BLaER1 treated with 17β-estradiol and CSF1 and Interleukin-3, amounts not matched to agents 10 nM and 100 nM (cell line): ENCODE measurements around the gene LARGE2.

Experiments used
- H3K27ac ChIP-seq, 11 experiments: shearing (Covaris generic); formaldehyde crosslinking; 2 replicates each; pipeline ENCODE4 v1.8.1; 2022
- H3K27me3 ChIP-seq, 11 experiments: shearing (Covaris generic); formaldehyde crosslinking; 2 replicates each; pipeline ENCODE4 v1.8.1; 2022
- H3K36me3 ChIP-seq, 11 experiments: shearing (Covaris generic); formaldehyde crosslinking; 2 replicates each; pipeline ENCODE4 v1.8.1; 2022
- H3K4me1 ChIP-seq, 10 experiments: shearing (Covaris generic); formaldehyde crosslinking; 2 replicates each; pipeline ENCODE4 v1.8.1; 2022
- H3K4me2 ChIP-seq, 11 experiments: shearing (Covaris generic); formaldehyde crosslinking; 2 replicates each; pipeline ENCODE4 v1.8.1; 2022
- H3K4me3 ChIP-seq, 10 experiments: shearing (Covaris generic); formaldehyde crosslinking; 2 replicates each; pipeline ENCODE4 v1.8.1; 2022
- H3K9ac ChIP-seq, 11 experiments: shearing (Covaris generic); formaldehyde crosslinking; 2 replicates each; pipeline ENCODE4 v1.8.1; 2022
- H3K9me3 ChIP-seq, 11 experiments: shearing (Covaris generic); formaldehyde crosslinking; replicated peaks in 1 of 11; 2 replicates each; pipeline ENCODE4 v1.8.1; 2022
- H4K20me1 ChIP-seq, 11 experiments: shearing (Covaris generic); formaldehyde crosslinking; 2 replicates each; pipeline ENCODE4 v1.8.1; 2022
- Cebpa-rat ChIP-seq, 11 experiments: shearing (Covaris generic); IDR thresholded peaks; 2 replicates each; pipeline ENCODE4 v1.8.1; 2022

Gene LARGE2

DNA sequence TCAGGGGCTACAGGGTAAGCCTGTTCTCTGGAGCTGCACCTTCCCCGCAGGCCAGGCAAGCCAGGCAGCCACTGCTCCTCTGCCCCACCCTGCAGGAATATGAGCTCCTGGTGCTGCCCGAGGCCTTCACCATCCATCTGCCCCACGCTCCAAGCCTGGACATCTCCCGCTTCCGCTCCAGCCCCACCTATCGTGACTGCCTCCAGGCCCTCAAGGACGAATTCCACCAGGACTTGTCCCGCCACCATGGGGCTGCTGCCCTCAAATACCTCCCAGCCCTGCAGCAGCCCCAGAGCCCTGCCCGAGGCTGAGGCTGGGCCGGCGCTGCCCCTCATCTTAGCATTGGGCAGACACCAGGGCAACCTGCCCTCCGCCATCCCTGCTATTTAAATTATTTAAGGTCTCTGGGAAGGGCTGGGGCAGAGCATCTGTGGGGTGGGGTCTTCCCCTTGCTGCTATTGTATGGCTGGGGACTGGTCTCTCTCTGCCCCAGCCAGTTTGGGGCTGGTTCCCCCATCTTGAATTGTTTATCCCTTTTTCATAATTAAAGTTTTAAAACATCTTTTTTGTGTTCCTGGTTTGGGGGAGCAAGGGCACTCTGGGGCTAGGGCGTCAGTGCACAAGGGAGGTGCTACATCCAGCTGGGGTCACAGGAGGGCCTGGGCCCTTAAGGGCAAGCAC, 6.2 kb downstream of the LARGE2 start:
- Histone ChIP-seq H3K9ac (peak overlapping the region in 7 of 11 experiments; percentile 14 to 76 (median 66); a peak in 9 of 22 replicates), H3K27ac (peak overlapping the region in 8 of 11 experiments; percentile 76 to 88 (median 82); a peak in 14 of 22 replicates), H4K20me1 (peaks cover 0 to 51% (median 12%) of the 10 kb centered on the region in 11 experiments; a peak in 16 of 22 replicates)

DNA sequence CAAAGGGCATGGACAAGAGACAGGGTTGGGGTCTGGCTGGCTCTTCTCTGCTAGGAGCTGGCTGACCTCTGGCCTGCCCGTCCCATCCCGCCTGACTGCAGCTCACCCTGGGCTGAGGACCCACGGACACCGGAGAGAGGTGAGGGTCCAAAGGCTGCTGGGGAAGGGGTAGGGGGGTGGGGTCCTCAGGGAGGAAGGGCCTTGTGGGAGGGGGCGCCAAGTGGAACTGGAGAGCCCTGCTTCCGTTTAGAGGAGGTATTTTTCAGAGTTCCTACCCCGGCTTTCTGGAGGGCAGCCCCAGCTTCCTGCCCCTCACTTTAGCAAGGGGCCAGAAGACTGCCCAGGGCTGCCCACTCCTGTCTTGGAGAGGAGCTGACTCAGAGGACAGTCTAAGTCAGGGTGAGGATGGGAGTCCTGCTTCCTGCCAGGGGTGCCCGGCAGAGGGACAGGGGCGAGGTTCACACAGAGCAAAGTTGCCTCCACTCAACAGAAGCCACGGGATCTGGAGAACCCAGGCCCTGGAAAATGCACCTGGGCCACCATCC, 7.1 kb downstream of the LARGE2 start:
- no peak for TF ChIP-seq Cebpa-rat (IDR thresholded peaks at IDR 0.05)
- Histone ChIP-seq H3K27me3 (peaks cover 0 to 21% (median 7%) of the 10 kb centered on the region in 11 experiments; a peak in 15 of 22 replicates), H3K36me3 (peaks cover 1 to 19% (median 7%) of the 10 kb centered on the region in 11 experiments; a peak in 15 of 22 replicates), H3K4me3 (peak overlapping the region in 8 of 10 experiments; percentile 8 to 60 (median 42); a peak in 11 of 20 replicates), H4K20me1 (peaks cover 0 to 60% (median 14%) of the 10 kb centered on the region in 11 experiments; a peak in 16 of 22 replicates), H3K27ac (peak overlapping the region in 10 of 11 experiments; percentile 33 to 88 (median 80); a peak in 19 of 22 replicates), H3K9ac (peak overlapping the region in 10 of 11 experiments; percentile 21 to 77 (median 68); a peak in 19 of 22 replicates), H3K4me1 (peaks cover 53 to 99% (median 90%) of the 10 kb centered on the region in 10 experiments), H3K9me3 (no peaks in the 10 kb centered on the region), H3K4me2 (peak overlapping the region; percentile 77 to 99 (median 95))

More for the DNA sequence above, 6.2 kb downstream of the LARGE2 start:
- Histone ChIP-seq H3K4me3 (no peak overlapping the region), H3K4me2 (peak overlapping the region in 10 of 11 experiments; percentile 8 to 99 (median 95); a peak in 18 of 22 replicates), H3K9me3 (no peaks in the 10 kb centered on the region), H3K36me3 (peaks cover 0 to 11% (median 0%) of the 10 kb centered on the region in 11 experiments; a peak in 5 of 22 replicates), H3K27me3 (peaks cover 3 to 21% (median 15%) of the 10 kb centered on the region in 11 experiments; a peak in 13 of 22 replicates), H3K4me1 (peaks cover 51 to 99% (median 90%) of the 10 kb centered on the region in 10 experiments)
- no peak for TF ChIP-seq Cebpa-rat (IDR thresholded peaks at IDR 0.05)

DNA sequence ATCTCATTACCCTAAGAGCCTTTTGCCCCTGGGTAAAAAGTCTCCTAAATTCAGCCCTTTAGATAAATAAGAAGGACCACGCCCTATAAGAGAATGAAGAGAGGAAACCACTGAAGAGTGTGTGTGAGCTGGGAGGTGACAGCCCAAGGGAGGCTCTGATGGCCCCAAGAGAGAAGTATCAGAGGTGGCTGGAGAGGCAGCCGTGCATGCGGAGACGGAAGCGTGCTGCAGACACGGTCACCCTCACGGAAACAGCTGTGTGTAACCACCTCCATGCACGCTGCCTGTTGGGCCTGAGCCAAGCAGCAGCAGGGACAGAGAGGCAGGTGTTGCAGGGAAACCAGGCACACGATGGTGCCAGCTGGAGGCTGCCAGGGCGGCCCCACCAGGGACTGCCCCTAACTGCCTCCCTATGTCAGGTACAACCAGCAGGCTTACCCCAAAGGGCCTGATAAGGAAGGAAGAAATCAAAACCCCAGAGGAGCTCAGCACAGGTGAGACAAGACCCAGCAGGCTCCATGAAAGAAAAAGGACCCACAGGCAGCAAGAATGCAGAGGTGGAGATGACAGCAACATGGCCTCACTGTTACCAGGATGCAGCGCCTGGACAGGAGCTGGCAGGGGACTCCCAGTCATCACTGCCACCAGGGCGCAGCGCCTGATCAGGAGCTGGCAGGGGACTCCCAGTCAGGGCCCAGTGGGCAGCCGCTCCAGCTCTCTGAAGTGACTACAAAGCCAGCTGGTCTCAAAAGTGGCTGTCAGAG, 7.8 kb downstream of the LARGE2 start:
- Histone ChIP-seq H3K4me2 (peak overlapping the region; percentile 77 to 99 (median 95)), H3K9ac (peak overlapping the region in 10 of 11 experiments; percentile 21 to 77 (median 68); a peak in 19 of 22 replicates), H4K20me1 (peaks cover 0 to 66% (median 14%) of the 10 kb centered on the region in 11 experiments; a peak in 16 of 22 replicates)

DNA sequence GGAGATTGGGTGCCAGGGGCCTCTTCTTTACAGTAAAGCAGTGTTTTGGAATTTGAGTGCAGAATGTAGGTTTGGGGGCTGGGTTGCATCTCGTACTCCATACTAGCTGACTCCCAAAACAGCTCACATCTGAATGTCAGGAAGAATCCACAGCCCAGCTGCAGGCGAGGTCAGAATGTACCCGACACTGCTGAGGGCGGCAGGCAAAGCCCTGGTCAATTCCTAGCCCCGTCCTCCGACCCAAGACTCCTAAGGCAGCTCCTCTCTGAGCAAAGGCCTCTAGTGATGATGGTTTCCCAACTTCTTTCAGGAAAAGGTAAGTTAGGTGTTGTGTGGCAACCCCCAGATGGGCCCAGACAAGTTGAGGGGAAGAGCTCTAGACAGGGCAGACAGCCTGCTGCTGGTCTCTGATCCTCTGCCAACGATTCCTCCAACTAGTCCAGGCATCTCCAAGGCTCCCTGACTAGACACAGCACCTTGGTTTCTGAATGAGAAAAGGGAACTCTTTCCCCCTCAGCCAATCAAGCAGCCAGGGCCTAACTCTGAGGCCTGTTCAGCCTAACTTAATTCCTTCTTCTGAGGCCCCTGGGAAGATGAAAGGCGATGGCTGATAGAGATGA, 8.6 kb downstream of the LARGE2 start:
- peaks cover 11 to 34% (median 20%) of the 10 kb centered on the region in 11 experiments for H3K36me3 ChIP-seq
- peaks cover 0 to 26% (median 0%) of the 10 kb centered on the region in 11 experiments; a peak in 8 of 22 replicates for H3K27me3 ChIP-seq
- H3K9me3 ChIP-seq, result no peaks in the 10 kb centered on the region
- peaks cover 0 to 75% (median 14%) of the 10 kb centered on the region in 11 experiments; a peak in 16 of 22 replicates for H4K20me1 ChIP-seq
- peak overlapping the region in 8 of 11 experiments; percentile 4 to 77 (median 72); a peak in 14 of 22 replicates for H3K9ac ChIP-seq
- peaks cover 68 to 100% (median 94%) of the 10 kb centered on the region in 10 experiments for H3K4me1 ChIP-seq
- peak overlapping the region in 9 of 11 experiments; percentile 1 to 88 (median 79); a peak in 16 of 22 replicates for H3K27ac ChIP-seq
- peak overlapping the region; percentile 77 to 99 (median 95) for H3K4me2 ChIP-seq
- peak overlapping the region in 1 of 10 experiments; percentile 19; a peak in 2 of 20 replicates for H3K4me3 ChIP-seq
- no peak for TF ChIP-seq Cebpa-rat (IDR thresholded peaks at IDR 0.05)

More for the DNA sequence above, 7.8 kb downstream of the LARGE2 start:
- peaks cover 0 to 26% (median 2%) of the 10 kb centered on the region in 11 experiments; a peak in 13 of 22 replicates for H3K27me3 ChIP-seq
- peak overlapping the region in 10 of 11 experiments; percentile 33 to 88 (median 80); a peak in 19 of 22 replicates for H3K27ac ChIP-seq
- peak overlapping the region in 8 of 10 experiments; percentile 8 to 60 (median 42); a peak in 12 of 20 replicates for H3K4me3 ChIP-seq
- H3K4me1 ChIP-seq, result peaks cover 60 to 99% (median 95%) of the 10 kb centered on the region in 10 experiments
- H3K9me3 ChIP-seq, result no peaks in the 10 kb centered on the region
- TF ChIP-seq Cebpa-rat (IDR thresholded peaks at IDR 0.05), result no peak
- peaks cover 8 to 26% (median 14%) of the 10 kb centered on the region in 11 experiments for H3K36me3 ChIP-seq

DNA sequence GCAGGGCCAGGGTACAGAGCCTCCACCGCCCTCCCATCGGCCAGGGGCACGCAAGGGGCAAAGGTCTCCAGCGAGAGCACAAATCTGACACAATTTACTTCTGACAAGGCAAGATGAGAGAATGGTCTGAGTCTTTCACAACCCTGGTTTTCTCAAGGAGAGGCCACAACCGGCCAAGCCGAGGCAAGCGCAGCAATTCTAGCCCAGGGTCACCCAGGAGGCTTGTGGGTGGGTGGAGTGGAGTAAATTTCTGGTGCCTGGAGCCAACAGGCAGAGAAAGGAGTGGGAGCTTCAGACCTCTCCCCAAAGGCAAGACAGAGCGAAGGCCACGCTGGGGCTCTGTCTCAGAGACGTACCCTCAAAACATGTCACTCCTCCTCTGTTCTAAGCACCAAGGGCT, 9.3 kb downstream of the LARGE2 start:
- Histone ChIP-seq H3K4me2 (peak overlapping the region; percentile 77 to 99 (median 95)), H3K4me1 (peaks cover 75 to 94% (median 88%) of the 10 kb centered on the region in 10 experiments), H3K9me3 (no peaks in the 10 kb centered on the region), H3K27ac (peak overlapping the region in 8 of 11 experiments; percentile 73 to 88 (median 80); a peak in 14 of 22 replicates), H3K4me3 (peak overlapping the region in 2 of 10 experiments; percentile 7 to 19; a peak in 2 of 20 replicates), H3K27me3 (peaks cover 0 to 26% (median 0%) of the 10 kb centered on the region in 11 experiments; a peak in 8 of 22 replicates), H3K9ac (peak overlapping the region in 8 of 11 experiments; percentile 1 to 77 (median 72); a peak in 12 of 22 replicates), H4K20me1 (peaks cover 0 to 81% (median 14%) of the 10 kb centered on the region in 11 experiments; a peak in 16 of 22 replicates), H3K36me3 (peaks cover 14 to 41% (median 24%) of the 10 kb centered on the region in 11 experiments)
- TF ChIP-seq Cebpa-rat (IDR thresholded peaks at IDR 0.05), result no peak

DNA sequence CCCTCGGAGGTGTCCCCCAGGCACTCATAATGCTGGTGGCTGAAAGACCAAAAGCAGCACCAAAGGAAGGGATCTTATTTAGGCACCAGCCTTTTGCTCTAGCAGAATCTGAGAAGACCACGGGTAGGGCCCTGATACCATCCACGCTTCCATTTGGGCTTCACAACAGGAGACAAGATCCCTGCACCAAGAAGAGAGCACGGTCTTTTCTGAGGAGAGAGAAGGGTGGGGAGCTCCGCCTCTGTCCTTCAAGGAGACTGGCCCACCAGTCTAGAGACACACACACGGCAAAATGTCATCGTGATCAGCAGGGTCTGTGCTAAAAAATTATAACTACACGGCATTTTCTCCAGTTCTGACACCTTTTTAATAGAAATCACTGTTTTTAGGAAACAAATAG, 9.8 kb downstream of the LARGE2 start:
- H3K4me3 ChIP-seq, result peak overlapping the region in 3 of 10 experiments; percentile 7 to 19 (median 19); a peak in 3 of 20 replicates
- H3K9me3 ChIP-seq, result no peaks in the 10 kb centered on the region
- H3K4me2 ChIP-seq, result peak overlapping the region; percentile 77 to 99 (median 95)
- H3K27ac ChIP-seq, result peak overlapping the region in 7 of 11 experiments; percentile 73 to 88 (median 79); a peak in 11 of 22 replicates
- peaks cover 16 to 46% (median 28%) of the 10 kb centered on the region in 11 experiments for H3K36me3 ChIP-seq
- H4K20me1 ChIP-seq, result peaks cover 0 to 81% (median 14%) of the 10 kb centered on the region in 11 experiments; a peak in 16 of 22 replicates
- peaks cover 0 to 26% (median 0%) of the 10 kb centered on the region in 11 experiments; a peak in 8 of 22 replicates for H3K27me3 ChIP-seq
- TF ChIP-seq Cebpa-rat (IDR thresholded peaks at IDR 0.05), result no peak
- H3K4me1 ChIP-seq, result peaks cover 75 to 90% (median 83%) of the 10 kb centered on the region in 10 experiments
- H3K9ac ChIP-seq, result peak overlapping the region in 5 of 11 experiments; percentile 1 to 77 (median 72); a peak in 8 of 22 replicates
